ENCODE measurements around the gene XKR8.
A peak's percentile ranks its signal among the peaks of the same experiment; 100 is the strongest.

Gene XKR8, protein sequence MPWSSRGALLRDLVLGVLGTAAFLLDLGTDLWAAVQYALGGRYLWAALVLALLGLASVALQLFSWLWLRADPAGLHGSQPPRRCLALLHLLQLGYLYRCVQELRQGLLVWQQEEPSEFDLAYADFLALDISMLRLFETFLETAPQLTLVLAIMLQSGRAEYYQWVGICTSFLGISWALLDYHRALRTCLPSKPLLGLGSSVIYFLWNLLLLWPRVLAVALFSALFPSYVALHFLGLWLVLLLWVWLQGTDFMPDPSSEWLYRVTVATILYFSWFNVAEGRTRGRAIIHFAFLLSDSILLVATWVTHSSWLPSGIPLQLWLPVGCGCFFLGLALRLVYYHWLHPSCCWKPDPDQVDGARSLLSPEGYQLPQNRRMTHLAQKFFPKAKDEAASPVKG

GRCh38 chr1:27959792-27960603 lies at the start of gene XKR8:
XKR8 (plus strand) TSS chr1:27959973; CDS start chr1:27960070, 97 bp downstream.
- TF ChIP-seq, protein P1, sequence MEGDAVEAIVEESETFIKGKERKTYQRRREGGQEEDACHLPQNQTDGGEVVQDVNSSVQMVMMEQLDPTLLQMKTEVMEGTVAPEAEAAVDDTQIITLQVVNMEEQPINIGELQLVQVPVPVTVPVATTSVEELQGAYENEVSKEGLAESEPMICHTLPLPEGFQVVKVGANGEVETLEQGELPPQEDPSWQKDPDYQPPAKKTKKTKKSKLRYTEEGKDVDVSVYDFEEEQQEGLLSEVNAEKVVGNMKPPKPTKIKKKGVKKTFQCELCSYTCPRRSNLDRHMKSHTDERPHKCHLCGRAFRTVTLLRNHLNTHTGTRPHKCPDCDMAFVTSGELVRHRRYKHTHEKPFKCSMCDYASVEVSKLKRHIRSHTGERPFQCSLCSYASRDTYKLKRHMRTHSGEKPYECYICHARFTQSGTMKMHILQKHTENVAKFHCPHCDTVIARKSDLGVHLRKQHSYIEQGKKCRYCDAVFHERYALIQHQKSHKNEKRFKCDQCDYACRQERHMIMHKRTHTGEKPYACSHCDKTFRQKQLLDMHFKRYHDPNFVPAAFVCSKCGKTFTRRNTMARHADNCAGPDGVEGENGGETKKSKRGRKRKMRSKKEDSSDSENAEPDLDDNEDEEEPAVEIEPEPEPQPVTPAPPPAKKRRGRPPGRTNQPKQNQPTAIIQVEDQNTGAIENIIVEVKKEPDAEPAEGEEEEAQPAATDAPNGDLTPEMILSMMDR (IDR thresholded peaks at IDR 0.05; ENCODE audit: low read depth, low read length), result peak; percentile 25
- no peak for DNase-seq (ENCODE audit: extremely low read depth, low read depth)

GRCh38 chr1:27912429-27912828 lies 47.3 kb upstream of the XKR8 start:
- TF ChIP-seq, protein P1 (IDR thresholded peaks at IDR 0.05; ENCODE audit: low read depth, low read length), result no peak
- no peak for DNase-seq (ENCODE audit: extremely low read depth, low read depth)

- TF ChIP-seq, protein P1 (IDR thresholded peaks at IDR 0.05; ENCODE audit: low read depth, low read length), result no peak
- no peak for DNase-seq (ENCODE audit: extremely low read depth, low read depth)
These were observed 44.6 kb upstream of the XKR8 start for GRCh38 chr1:27915082-27915575.

DNA sequence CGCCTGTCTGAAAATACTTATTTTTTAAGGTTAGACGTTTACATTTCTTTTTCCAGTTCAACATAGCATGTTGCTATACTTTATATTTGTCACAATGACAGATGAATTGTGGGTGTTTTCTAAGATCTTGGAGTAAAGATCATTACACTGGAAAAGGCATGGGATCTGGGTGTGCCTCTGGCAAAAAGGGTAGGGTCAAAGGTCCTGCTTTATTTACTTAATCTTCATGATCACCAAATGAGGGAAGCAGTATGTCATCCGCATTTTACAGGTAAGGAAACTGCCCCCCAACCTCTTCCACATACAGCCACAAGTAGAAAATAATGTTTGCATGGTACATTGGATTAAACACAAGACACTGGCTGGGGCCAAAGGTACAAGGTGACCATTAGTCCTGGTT lies 37.5 kb upstream of the XKR8 start:
- TF ChIP-seq, protein P1 (IDR thresholded peaks at IDR 0.05; ENCODE audit: low read depth, low read length), result no peak
- DNase-seq (ENCODE audit: extremely low read depth, low read depth), result no peak

GRCh38 chr1:27928216-27928954 lies 31.4 kb upstream of the XKR8 start:
- TF ChIP-seq, protein P1 (IDR thresholded peaks at IDR 0.05; ENCODE audit: low read depth, low read length), result no peak
- no peak for DNase-seq (ENCODE audit: extremely low read depth, low read depth)

GRCh38 chr1:27931184-27931583 lies 28.6 kb upstream of the XKR8 start:
- TF ChIP-seq, protein P1 (IDR thresholded peaks at IDR 0.05; ENCODE audit: low read depth, low read length), result no peak

More at GRCh38 chr1:27931184-27931583, 28.6 kb upstream of the XKR8 start:
- DNase-seq (ENCODE audit: extremely low read depth, low read depth), result no peak

Data from AG09319 (cell line).